ENCODE measurements around the gene TFG.
A peak's percentile ranks its signal among the peaks of the same experiment; 100 is the strongest.

Gene TFG

DNA sequence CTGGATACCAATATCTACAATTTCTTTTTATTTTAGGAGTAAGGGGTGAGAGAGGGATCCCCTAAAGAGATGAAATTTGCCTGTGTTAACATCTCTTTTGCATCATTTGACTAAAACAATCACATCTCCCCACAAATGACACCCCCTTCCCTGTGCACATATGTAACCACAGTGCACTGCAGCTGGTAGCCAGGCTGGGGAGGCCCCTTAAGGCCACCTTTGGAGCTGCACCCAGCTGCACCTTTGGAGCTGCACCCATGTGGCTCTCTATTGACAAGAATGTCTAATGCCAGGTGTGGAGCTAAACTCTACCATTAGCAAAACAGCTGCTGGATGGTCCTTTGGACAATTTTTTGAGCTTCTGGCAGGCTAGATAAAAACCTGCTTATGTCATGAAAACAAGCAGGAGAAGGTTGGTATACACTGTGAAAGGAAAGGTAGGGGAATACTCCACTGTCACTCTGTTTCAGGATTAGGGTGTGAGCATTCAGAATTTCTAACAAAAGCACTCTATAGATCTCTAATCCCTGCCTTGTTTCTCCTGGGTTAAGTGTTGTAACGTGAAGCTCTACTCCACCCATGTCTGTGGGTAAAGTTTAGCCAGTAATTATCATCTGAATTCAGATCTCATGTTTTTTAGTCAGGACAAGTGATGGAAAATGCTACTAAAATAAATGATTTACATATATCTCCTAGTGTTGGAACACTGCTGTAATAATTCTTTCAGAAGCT lies 52.1 kb downstream of the TFG start:
- H3K4me3 ChIP-seq (ENCODE audit: low read depth, low read length) = no peak overlapping the region
- DNase-seq (ENCODE audit: low read depth) = no peak
- TF ChIP-seq, protein P1, sequence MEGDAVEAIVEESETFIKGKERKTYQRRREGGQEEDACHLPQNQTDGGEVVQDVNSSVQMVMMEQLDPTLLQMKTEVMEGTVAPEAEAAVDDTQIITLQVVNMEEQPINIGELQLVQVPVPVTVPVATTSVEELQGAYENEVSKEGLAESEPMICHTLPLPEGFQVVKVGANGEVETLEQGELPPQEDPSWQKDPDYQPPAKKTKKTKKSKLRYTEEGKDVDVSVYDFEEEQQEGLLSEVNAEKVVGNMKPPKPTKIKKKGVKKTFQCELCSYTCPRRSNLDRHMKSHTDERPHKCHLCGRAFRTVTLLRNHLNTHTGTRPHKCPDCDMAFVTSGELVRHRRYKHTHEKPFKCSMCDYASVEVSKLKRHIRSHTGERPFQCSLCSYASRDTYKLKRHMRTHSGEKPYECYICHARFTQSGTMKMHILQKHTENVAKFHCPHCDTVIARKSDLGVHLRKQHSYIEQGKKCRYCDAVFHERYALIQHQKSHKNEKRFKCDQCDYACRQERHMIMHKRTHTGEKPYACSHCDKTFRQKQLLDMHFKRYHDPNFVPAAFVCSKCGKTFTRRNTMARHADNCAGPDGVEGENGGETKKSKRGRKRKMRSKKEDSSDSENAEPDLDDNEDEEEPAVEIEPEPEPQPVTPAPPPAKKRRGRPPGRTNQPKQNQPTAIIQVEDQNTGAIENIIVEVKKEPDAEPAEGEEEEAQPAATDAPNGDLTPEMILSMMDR (conservative IDR thresholded peaks at IDR 0.05; ENCODE audit: low read depth, low read length) = peak; percentile 38

- no peak for DNase-seq (ENCODE audit: low read depth)
- TF ChIP-seq, protein P1 (conservative IDR thresholded peaks at IDR 0.05; ENCODE audit: low read depth, low read length) = no peak
- no peak overlapping the region for H3K4me3 ChIP-seq (ENCODE audit: low read depth, low read length)
Measured at GRCh38 chr3:100761951-100762350, 52.7 kb downstream of the TFG start.

DNA sequence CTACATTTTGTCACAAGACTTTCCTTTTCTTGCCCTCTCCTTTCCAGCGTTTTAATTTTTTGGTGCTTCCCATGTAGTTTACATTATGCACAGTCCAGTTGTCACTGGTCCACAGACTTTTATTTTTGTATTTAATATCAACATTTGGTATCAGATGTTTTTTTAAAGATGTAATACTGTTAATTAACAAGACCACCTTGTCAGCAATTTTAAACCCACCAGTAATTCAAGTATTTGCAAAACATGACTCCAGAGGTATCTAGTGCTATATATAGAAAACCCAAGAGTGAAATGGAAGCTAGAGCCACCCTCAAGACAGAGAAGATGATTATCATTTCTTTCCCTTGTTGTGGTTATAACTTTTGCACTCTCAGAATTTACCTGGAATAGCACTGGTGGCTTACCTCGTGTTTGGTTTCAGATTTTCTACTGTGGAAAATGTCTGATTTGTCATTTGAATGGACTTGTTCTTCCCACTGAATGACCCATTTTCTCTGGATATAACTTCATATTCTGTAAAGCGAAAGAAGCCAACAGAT lies 56.2 kb downstream of the TFG start:
- DNase-seq (ENCODE audit: low read depth) = no peak
- TF ChIP-seq, protein P1 (conservative IDR thresholded peaks at IDR 0.05; ENCODE audit: low read depth, low read length) = no peak
- no peak overlapping the region for H3K4me3 ChIP-seq (ENCODE audit: low read depth, low read length)

GRCh38 chr3:100766069-100766468 lies 56.8 kb downstream of the TFG start:
- TF ChIP-seq, protein P1 (conservative IDR thresholded peaks at IDR 0.05; ENCODE audit: low read depth, low read length) = no peak
- H3K4me3 ChIP-seq (ENCODE audit: low read depth, low read length) = no peak overlapping the region
- DNase-seq (ENCODE audit: low read depth) = no peak

- DNase-seq (ENCODE audit: low read depth) = no peak
- no peak overlapping the region for H3K4me3 ChIP-seq (ENCODE audit: low read depth, low read length)
- TF ChIP-seq, protein P1 (conservative IDR thresholded peaks at IDR 0.05; ENCODE audit: low read depth, low read length) = no peak
Measured at GRCh38 chr3:100769693-100770092, 60.4 kb downstream of the TFG start.

DNA sequence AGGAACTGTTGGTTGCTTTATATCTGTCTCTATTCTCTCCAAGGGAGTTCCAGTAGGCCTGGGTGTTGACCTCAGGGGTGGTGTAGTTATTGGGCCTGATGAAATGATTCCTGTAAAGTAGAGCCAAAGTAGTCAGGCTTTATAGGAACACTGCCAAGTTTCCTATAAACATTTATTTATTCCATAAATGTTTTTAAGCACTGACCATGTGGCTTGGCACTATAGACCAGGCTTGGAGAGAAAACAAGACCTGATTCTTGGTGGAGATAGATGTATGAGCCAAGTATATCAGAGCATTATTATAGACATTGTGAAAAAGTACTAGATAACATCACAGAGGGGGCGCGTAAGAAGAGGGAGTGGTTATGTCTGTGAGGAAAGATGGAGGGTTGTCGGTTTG lies 65.9 kb downstream of the TFG start:
- DNase-seq (ENCODE audit: low read depth) = no peak
- TF ChIP-seq, protein P1 (conservative IDR thresholded peaks at IDR 0.05; ENCODE audit: low read depth, low read length) = no peak
- no peak overlapping the region for H3K4me3 ChIP-seq (ENCODE audit: low read depth, low read length)

DNA sequence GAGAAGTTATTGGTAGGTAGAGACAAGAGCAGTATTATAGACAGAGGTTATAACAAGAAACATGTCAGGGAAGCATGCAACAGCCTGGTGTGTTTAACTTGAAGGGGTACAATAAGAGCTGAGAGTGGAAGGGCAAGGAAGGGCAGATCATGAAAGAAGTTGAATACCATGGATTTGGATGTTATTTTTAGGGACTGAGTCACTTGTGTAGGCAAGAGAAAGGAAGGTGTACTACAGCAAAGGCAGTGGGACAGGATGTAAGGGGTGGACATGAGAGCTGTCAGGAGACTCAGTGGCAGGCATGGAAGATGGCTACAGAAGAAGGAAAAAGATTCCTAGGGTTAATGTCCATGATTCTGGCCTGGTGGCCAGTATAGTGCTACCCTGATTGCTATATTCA lies 66.4 kb downstream of the TFG start:
- H3K4me3 ChIP-seq (ENCODE audit: low read depth, low read length) = no peak overlapping the region
- TF ChIP-seq, protein P1 (conservative IDR thresholded peaks at IDR 0.05; ENCODE audit: low read depth, low read length) = no peak
- DNase-seq (ENCODE audit: low read depth) = no peak

Measured in choroid plexus epithelial cell (primary cell).